Frontal cortex (tissue), 4 donors: ENCODE results near the gene CHRNB1. TPM values are rescaled to one million over a fixed set of nuclear protein-coding genes. Genes with fewer than 3 reads are reported as not detected.

ENCODE experiments used
- DNase-seq, 2 donors: peaks; one replicate each; pipeline ENCODE4 v3.0.0; 2012; ENCODE audit warnings: low spot score in 2 of 2
- FAIRE-seq: peaks from 2 replicates; lab custom pipeline; 2012; peaks lifted over from hg19 to GRCh38; lab: Jason Lieb, UNC
- total RNA-seq: library from RNA; depleted of rRNA; stranded (reverse); fragments of >200 nt; gene quantifications from one replicate; pipeline ENCODE4 v1.2.3, GENCODE V29; 2014
- donor health status: control.
- donor health status: control.
- donor health status: control.

Gene CHRNB1
- total RNA-seq, 1 donor from 2014 or later: 16.7 TPM

DNA sequence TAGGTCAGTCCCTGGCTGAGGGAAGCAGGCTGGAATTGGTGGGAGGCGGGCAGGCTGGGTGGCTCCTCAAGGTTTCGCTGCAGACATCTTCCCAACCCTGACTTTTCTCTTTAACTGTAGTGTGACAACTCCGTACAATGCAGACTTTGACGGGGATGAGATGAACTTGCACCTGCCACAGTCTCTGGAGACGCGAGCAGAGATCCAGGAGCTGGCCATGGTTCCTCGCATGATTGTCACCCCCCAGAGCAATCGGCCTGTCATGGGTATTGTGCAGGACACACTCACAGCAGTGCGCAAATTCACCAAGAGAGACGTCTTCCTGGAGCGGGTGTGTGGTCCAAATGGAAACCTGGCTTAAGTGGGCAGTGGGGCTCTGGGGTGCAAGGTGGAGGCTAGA, 54.3 kb downstream of the CHRNB1 start:
- FAIRE-seq: no peak
- DNase-seq: no peak

DNA sequence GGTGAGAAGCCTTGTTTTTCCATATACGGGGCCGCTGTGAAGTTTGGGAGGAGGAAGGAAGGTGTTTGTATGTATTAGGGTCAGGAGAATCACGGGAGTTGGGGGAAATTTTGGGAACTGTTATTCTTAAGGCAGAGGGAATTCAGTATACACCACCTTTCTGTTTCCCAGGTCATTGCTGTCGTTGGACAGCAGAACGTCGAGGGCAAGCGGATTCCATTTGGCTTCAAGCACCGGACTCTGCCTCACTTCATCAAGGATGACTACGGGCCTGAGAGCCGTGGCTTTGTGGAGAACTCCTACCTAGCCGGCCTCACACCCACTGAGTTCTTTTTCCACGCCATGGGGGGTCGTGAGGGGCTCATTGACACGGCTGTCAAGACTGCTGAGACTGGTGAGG, 56.9 kb downstream of the CHRNB1 start:
- FAIRE-seq: no peak

DNA sequence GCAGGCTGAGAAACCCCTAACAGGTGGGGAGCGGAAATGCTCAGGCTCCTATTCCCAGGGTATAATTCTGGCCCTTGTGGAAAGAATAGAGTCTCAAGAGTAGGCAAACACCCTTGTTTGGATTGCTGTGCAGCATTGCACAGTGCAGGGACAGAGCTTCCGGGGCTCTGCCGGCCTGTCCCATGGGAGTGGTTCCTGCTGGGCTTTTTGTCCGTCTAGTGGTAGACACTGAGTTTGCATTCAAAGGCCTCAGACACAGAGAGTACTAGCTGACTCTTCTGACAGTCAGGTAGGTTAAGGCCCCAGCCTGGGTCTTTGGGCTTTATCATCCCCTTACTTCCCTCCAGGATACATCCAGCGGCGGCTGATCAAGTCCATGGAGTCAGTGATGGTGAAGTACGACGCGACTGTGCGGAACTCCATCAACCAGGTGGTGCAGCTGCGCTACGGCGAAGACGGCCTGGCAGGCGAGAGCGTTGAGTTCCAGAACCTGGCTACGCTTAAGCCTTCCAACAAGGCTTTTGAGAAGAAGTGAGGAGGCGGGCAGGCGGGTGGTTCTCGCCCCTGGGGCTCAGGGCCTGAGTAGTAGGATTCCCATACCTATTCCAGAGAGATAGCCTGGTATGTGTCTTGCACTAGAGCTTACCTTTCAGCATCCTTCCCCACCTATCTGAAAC, 57.4 kb downstream of the CHRNB1 start:
- DNase-seq: no peak
- no peak for FAIRE-seq

More for the DNA sequence above, 56.9 kb downstream of the CHRNB1 start:
- DNase-seq: no peak

DNA sequence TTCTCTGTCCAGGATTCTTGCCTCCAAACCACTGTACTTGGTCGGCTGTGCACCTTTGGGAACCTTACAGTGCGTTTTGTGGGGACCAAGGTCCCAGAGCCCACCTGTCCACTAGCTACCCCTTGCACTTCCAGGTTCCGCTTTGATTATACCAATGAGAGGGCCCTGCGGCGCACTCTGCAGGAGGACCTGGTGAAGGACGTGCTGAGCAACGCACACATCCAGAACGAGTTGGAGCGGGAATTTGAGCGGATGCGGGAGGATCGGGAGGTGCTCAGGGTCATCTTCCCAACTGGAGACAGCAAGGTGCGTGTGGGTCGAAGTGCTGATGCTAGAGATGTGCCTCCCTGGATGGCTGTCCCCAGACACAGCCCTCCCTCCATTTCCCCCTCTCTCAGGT, 58.1 kb downstream of the CHRNB1 start:
- FAIRE-seq: no peak

DNA sequence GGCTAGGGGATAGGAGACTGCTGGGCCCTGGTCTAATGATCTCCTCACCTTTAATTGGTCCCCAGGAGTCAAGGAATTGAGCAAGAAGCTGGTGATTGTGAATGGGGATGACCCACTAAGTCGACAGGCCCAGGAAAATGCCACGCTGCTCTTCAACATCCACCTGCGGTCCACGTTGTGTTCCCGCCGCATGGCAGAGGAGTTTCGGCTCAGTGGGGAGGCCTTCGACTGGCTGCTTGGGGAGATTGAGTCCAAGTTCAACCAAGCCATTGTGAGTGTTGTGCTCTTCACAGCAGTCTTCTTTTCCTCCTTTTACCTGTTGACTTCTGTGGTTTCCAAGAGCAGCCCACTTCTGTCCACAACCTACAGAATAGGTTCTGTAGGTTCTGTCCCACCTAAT, 58.7 kb downstream of the CHRNB1 start:
- FAIRE-seq (no peak), DNase-seq (no peak)

More for the DNA sequence above, 58.1 kb downstream of the CHRNB1 start:
- no peak for DNase-seq

Other genes starting within 250 kb of the CHRNB1 start
- 111 TPM for gene DLG4, start 225.2 kb upstream of the CHRNB1 start, total RNA-seq
- 65.6 TPM for gene ACADVL, start 225.1 kb upstream of the CHRNB1 start, total RNA-seq
- gene DVL2, start 210.5 kb upstream of the CHRNB1 start, total RNA-seq: 53.4 TPM
- 34.6 TPM for gene PHF23, start 205.6 kb upstream of the CHRNB1 start, total RNA-seq
- 108 TPM for gene GABARAP, start 202.6 kb upstream of the CHRNB1 start, total RNA-seq
- gene CTDNEP1, start 193.3 kb upstream of the CHRNB1 start, total RNA-seq: 18.8 TPM
- gene ELP5, start 192.8 kb upstream of the CHRNB1 start, total RNA-seq: 26.9 TPM
- gene CLDN7, start 182.6 kb upstream of the CHRNB1 start, total RNA-seq: 0.82 TPM
- under 0.01 TPM for gene SLC2A4, start 163.3 kb upstream of the CHRNB1 start, total RNA-seq
- 1.2 TPM for gene YBX2, start 150.4 kb upstream of the CHRNB1 start, total RNA-seq
- 208 TPM for gene EIF5A, start 137.4 kb upstream of the CHRNB1 start, total RNA-seq
- gene GPS2, start 129.7 kb upstream of the CHRNB1 start, total RNA-seq: 35.5 TPM
- 44.8 TPM for gene NEURL4, start 115.7 kb upstream of the CHRNB1 start, total RNA-seq
- 0.41 TPM for gene ACAP1, start 108.5 kb upstream of the CHRNB1 start, total RNA-seq
- 3.3 TPM for gene KCTD11, start 92.9 kb upstream of the CHRNB1 start, total RNA-seq
- gene TMEM95, start 89.9 kb upstream of the CHRNB1 start, total RNA-seq: not detected
- 0.82 TPM for gene TNK1, start 64.0 kb upstream of the CHRNB1 start, total RNA-seq
- 10.6 TPM for gene PLSCR3, start 50.5 kb upstream of the CHRNB1 start, total RNA-seq
- gene TMEM256, start 41.0 kb upstream of the CHRNB1 start, total RNA-seq: 80.3 TPM
- 8.2 TPM for gene NLGN2, start 37.2 kb upstream of the CHRNB1 start, total RNA-seq
- not detected for gene SPEM1, start 24.7 kb upstream of the CHRNB1 start, total RNA-seq
- gene SPEM2, start 19.4 kb upstream of the CHRNB1 start, total RNA-seq: not detected
- not detected for gene SPEM3, start 16.2 kb upstream of the CHRNB1 start, total RNA-seq
- 2.0 TPM for gene TMEM102, start 9.6 kb upstream of the CHRNB1 start, total RNA-seq
- gene FGF11, start 5.5 kb upstream of the CHRNB1 start, total RNA-seq: 5.3 TPM
- 11.8 TPM for gene ZBTB4, start 34.6 kb downstream of the CHRNB1 start, total RNA-seq
- not detected for gene SLC35G6, start 36.4 kb downstream of the CHRNB1 start, total RNA-seq
- gene POLR2A, start 39.3 kb downstream of the CHRNB1 start, total RNA-seq: 33.0 TPM
- 3.7 TPM for gene TNFSF12, start 104.0 kb downstream of the CHRNB1 start, total RNA-seq
- 1.2 TPM for gene TNFSF13, start 113.7 kb downstream of the CHRNB1 start, total RNA-seq
- 102 TPM for gene SENP3, start 116.9 kb downstream of the CHRNB1 start, total RNA-seq
- gene CD68, start 134.6 kb downstream of the CHRNB1 start, total RNA-seq: 1.2 TPM
- gene MPDU1, start 138.8 kb downstream of the CHRNB1 start, total RNA-seq: 35.1 TPM
- 1.2 TPM for gene SOX15, start 145.0 kb downstream of the CHRNB1 start, total RNA-seq
- 68.1 TPM for gene FXR2, start 169.8 kb downstream of the CHRNB1 start, total RNA-seq
- 31.4 TPM for gene SAT2, start 182.8 kb downstream of the CHRNB1 start, total RNA-seq
- gene SHBG, start 185.1 kb downstream of the CHRNB1 start, total RNA-seq: not detected
- gene ATP1B2, start 205.9 kb downstream of the CHRNB1 start, total RNA-seq: 8.2 TPM
- gene TP53, start 242.4 kb downstream of the CHRNB1 start, total RNA-seq: 6.9 TPM
- 11.8 TPM for gene WRAP53, start 243.4 kb downstream of the CHRNB1 start, total RNA-seq